Left lung (tissue), 10 donors: ENCODE results near the gene ATXN1. TPM values are rescaled to one million over a fixed set of nuclear protein-coding genes. Genes with fewer than 3 reads are reported as not detected.

Experiments used
- ATAC-seq: fragments of 200-7000 bp; cut with Tn5 transposase; one replicate; pipeline ENCODE4 v1.9.1; 2020; ENCODE audit warnings: moderate library complexity
- DNase-seq, 4 donors: peaks; one replicate each; pipeline ENCODE4 v3.0.0-alpha.2; 2013 to 2020
- H3K27ac ChIP-seq, 2 donors: fragments of 200-600 bp; sonication (generic) in 1 of 2; one replicate each; pipeline versions ENCODE4 v1.5.0 to v1.8.0; 2020 to 2021
- H3K27me3 ChIP-seq, 2 donors: fragments of 200-600 bp; sonication (generic) in 1 of 2; one replicate each; pipeline versions ENCODE4 v1.5.0 to v1.8.0; 2020 to 2021
- H3K36me3 ChIP-seq, 2 donors: fragments of 200-600 bp; sonication (generic) in 1 of 2; one replicate each; pipeline versions ENCODE4 v1.5.0 to v1.8.0; 2020 to 2021
- H3K4me1 ChIP-seq, 2 donors: fragments of 200-600 bp; one replicate each; pipeline ENCODE4 v1.8.0; 2021
- H3K4me3 ChIP-seq, 2 donors: fragments of 200-600 bp; sonication (generic) in 1 of 2; one replicate each; pipeline versions ENCODE4 v1.5.0 to v1.8.0; 2020 to 2021; ENCODE audit warnings: mild to moderate bottlenecking in 1 of 2
- H3K9me3 ChIP-seq, 2 donors: fragments of 200-600 bp; sonication (generic) in 1 of 2; one replicate each; pipeline versions ENCODE4 v1.5.0 to v1.8.0; 2020 to 2021
- CTCF ChIP-seq, 2 donors: fragments of 200-600 bp; sonication (generic) in 1 of 2; IDR thresholded peaks; one replicate each; pipeline versions ENCODE4 v1.5.0 to v1.8.0; 2021; ENCODE audit warnings: antibody characterized with exemption in 2 of 2
- intact Hi-C, 2 donors: fragments of 100-400 bp; cut with DNase I; formaldehyde crosslinking; loops; one replicate each; pipeline versions ENCODE4 v1.11.2 to v1.14.2; 2022
- polyA plus RNA-seq, 6 donors: library from polyadenylated mRNA; unstranded; fragments of 120-200 nt; gene quantifications; one replicate each; pipeline ENCODE4 v1.2.1, GENCODE V29; 2013; ENCODE audit not compliant: insufficient read length in 6 of 6
- total RNA-seq, 2 donors: library from RNA; stranded (reverse); fragmentation: NEBNext Ultra II Directional; extraction: Animal tissue kit (Norgen Biotek cat#: 25700); gene quantifications; one replicate each; pipeline ENCODE4 v1.2.1, GENCODE V29; 2021
- donor health status: DM: no; HTN: yes; CAD: no.
- donor health status: DM: no; HTN: no; CAD: no.

ATXN1 gene
- total and polyA plus RNA-seq, 8 donors, result 23.3 to 67.4 (median 27.3) TPM

DNA sequence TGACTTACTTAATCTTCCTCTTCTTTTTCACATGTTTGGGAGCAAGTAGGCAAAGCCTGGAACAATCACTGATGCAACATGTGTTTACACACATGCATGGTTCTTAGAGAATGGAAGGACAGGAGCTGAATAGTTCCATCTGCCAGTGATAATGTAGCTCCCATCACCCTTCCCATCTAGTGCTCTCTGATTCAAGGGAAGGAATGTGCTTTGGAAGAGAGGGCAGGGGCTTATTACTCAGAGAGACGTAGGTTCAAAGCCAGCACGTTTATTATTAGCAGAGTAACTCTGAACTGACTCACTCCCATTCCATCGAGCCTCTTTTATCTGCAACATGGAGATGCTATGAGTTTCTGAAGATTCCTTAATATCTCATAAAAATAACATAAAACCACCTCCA is 311.0 kb downstream of the ATXN1 start:
- ATAC-seq, result no peak

GRCh38 chr6:16446273-16446672 is 315.0 kb downstream of the ATXN1 start:
- no peak for ATAC-seq
- no peaks in the 10 kb centered on the region for H3K36me3 ChIP-seq
- no peak for DNase-seq
- H3K27ac ChIP-seq, result no peak overlapping the region
- TF ChIP-seq CTCF (IDR thresholded peaks at IDR 0.05), result no peak
- H3K27me3 ChIP-seq, result no peaks in the 10 kb centered on the region
- H3K4me3 ChIP-seq, result no peak overlapping the region
- intact Hi-C loops, result no loop called here
- no peaks in the 10 kb centered on the region for H3K9me3 ChIP-seq
- H3K4me1 ChIP-seq, result peaks cover 0 to 5% of the 10 kb centered on the region in 2 donors

More for the DNA sequence above, 311.0 kb downstream of the ATXN1 start:
- intact Hi-C loops, result no loop called here
- no peak for DNase-seq
- TF ChIP-seq CTCF (IDR thresholded peaks at IDR 0.05), result no peak
- Histone ChIP-seq H3K4me1 (peaks cover 0 to 5% of the 10 kb centered on the region in 2 donors), H3K36me3 (no peaks in the 10 kb centered on the region), H3K9me3 (no peaks in the 10 kb centered on the region), H3K4me3 (no peak overlapping the region), H3K27ac (no peak overlapping the region), H3K27me3 (no peaks in the 10 kb centered on the region)

- H3K36me3 ChIP-seq, result no peaks in the 10 kb centered on the region
- intact Hi-C loops, result no loop called here
- no peaks in the 10 kb centered on the region for H3K27me3 ChIP-seq
- no peak for ATAC-seq
- H3K9me3 ChIP-seq, result no peaks in the 10 kb centered on the region
- no peak for DNase-seq
- no peak for TF ChIP-seq CTCF (IDR thresholded peaks at IDR 0.05)
- H3K4me3 ChIP-seq, result no peak overlapping the region
- peaks cover 5 to 11% of the 10 kb centered on the region in 2 donors for H3K4me1 ChIP-seq
- no peak overlapping the region for H3K27ac ChIP-seq
Observed at GRCh38 chr6:16442031-16442430, 319.2 kb downstream of the ATXN1 start.

GRCh38 chr6:16441262-16441661 is 320.0 kb downstream of the ATXN1 start:
- Histone ChIP-seq H3K27ac (no peak overlapping the region), H3K9me3 (no peaks in the 10 kb centered on the region), H3K36me3 (no peaks in the 10 kb centered on the region), H3K4me1 (peaks cover 5 to 6% of the 10 kb centered on the region in 2 donors), H3K27me3 (no peaks in the 10 kb centered on the region), H3K4me3 (no peak overlapping the region)
- DNase-seq (no peak), ATAC-seq (no peak)
- TF ChIP-seq CTCF (IDR thresholded peaks at IDR 0.05), result no peak
- intact Hi-C loops, result no loop called here

GRCh38 chr6:16440636-16441212 is 320.5 kb downstream of the ATXN1 start:
- Histone ChIP-seq H3K9me3 (no peaks in the 10 kb centered on the region), H3K4me3 (no peak overlapping the region), H3K27ac (no peak overlapping the region), H3K36me3 (no peaks in the 10 kb centered on the region), H3K4me1 (peaks cover 5 to 6% of the 10 kb centered on the region in 2 donors), H3K27me3 (no peaks in the 10 kb centered on the region)
- intact Hi-C loops, result no loop called here
- DNase-seq (no peak), ATAC-seq (no peak)
- no peak for TF ChIP-seq CTCF (IDR thresholded peaks at IDR 0.05)
